Tibial artery (tissue), 4 donors: Measurements from ENCODE around the gene TTYH1.
A peak's percentile ranks its signal among the peaks of the same experiment; 100 is the strongest.
"Not testable (repeated sequence)": the region's sequence is repeated elsewhere in the genome, so short reads cannot be mapped to it uniquely, and the experiment has no call there.

ENCODE experiments used
- DNase-seq, 2 donors: peaks; one replicate each; pipeline ENCODE4 v3.0.0-alpha.2; 2019
- H3K27ac ChIP-seq, 2 donors: fragments of 200-600 bp; sonication (generic) in 1 of 2; 1 replicate in 1 of 2; 2 replicates in 1 of 2; pipeline ENCODE4 v1.5.1; 2018 to 2019; ENCODE audit warnings: mild to moderate bottlenecking in 1 of 2
- H3K27me3 ChIP-seq, 2 donors: fragments of 200-600 bp; sonication (generic) in 1 of 2; one replicate each; pipeline versions ENCODE4 v1.5.1 to v1.6.0; 2016 to 2019
- H3K36me3 ChIP-seq, 3 donors: fragments of 200-600 bp; sonication (generic) in 2 of 3; one replicate each; pipeline ENCODE4 v1.5.1; 2016 to 2019; ENCODE audit warnings: mild to moderate bottlenecking in 2 of 3
- H3K4me1 ChIP-seq, 4 donors: fragments of 200-600 bp; sonication (generic) in 2 of 4; 1 replicate in 3 of 4; 2 replicates in 1 of 4; pipeline ENCODE4 v1.5.1; 2016 to 2019
- H3K4me3 ChIP-seq, 2 donors: fragments of 200-600 bp; sonication (generic) in 1 of 2; 1 replicate in 1 of 2; 2 replicates in 1 of 2; pipeline ENCODE4 v1.5.1; 2018 to 2019; ENCODE audit warnings: mild to moderate bottlenecking in 2 of 2
- H3K9me3 ChIP-seq, 3 donors: fragments of 200-600 bp; sonication (generic) in 1 of 3; one replicate each; pipeline ENCODE4 v1.5.1; 2016 to 2019
- intact Hi-C: fragments of 100-400 bp; cut with DNase I; formaldehyde crosslinking; loops from one replicate; pipeline ENCODE4 v1.15.0; 2023; ENCODE audit warnings: low total_unique reads
- TF ChIP-seq, protein P1 (sequence below), 2 experiments: fragments of 200-600 bp in 1 of 2; fragments of 450-650 bp in 1 of 2; IDR thresholded peaks; one replicate each; pipeline ENCODE4 v1.5.1; 2017 to 2019; ENCODE audit warnings: antibody characterized with exemption in 2 of 2, mild to moderate bottlenecking in 1 of 2, moderate library complexity in 1 of 2

The TTYH1 gene

DNA sequence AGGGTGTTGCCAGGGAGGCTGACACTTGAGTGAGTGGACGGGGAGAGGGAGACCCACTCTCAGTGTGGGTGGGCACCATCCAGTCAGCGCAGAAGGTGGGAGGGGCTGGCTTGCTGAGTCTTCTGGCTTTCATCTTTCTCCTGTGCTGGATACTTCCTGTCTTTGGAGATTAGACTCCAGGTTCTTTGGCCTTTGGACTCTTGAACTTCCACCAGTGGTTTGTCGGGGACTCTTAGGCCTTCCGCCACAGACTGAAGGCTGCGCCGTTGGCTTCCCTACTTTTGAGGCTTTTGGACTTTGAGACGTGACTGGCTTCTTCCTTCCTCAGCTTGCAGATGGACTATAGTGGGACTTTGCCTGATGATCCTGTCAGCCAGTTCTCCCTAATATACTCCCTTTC is 29.5 kb downstream of the TTYH1 start:
- intact Hi-C loops: no loop called here

DNA sequence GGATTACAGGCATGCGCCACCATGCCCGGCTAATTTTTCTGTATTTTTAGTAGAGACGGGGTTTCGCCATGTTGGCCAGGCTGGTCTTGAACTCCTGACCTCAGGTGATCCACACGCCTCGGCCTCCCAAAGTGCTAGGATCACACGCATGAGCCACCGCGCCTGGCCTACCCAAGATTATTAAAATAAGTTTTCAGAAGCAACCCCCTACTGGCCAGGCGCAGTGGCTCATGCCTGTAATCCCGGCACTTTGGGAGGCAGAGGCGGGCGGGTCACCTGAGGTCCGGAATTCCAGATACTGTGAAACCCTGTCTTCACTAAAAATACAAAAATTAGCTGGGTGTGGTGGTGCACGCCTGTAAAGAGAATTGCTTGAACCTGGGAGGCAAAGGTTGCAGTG is 31.1 kb downstream of the TTYH1 start:
- H3K27me3 ChIP-seq, H3K27ac ChIP-seq, H3K9me3 ChIP-seq, H3K4me3 ChIP-seq, DNase-seq, intact Hi-C loops: not testable (repeated sequence)
- Histone ChIP-seq H3K4me1 (peaks cover 0 to 30% (median 24%) of the 10 kb centered on the region in 4 donors), H3K36me3 (peaks cover 14 to 25% (median 19%) of the 10 kb centered on the region in 3 donors)

More for the DNA sequence above, 29.5 kb downstream of the TTYH1 start:
- H3K9me3 ChIP-seq: no peaks in the 10 kb centered on the region
- peaks cover 6 to 19% (median 15%) of the 10 kb centered on the region in 3 donors for H3K36me3 ChIP-seq
- H3K4me1 ChIP-seq: peaks cover 0 to 13% (median 8%) of the 10 kb centered on the region in 4 donors
- no peak overlapping the region for H3K27ac ChIP-seq
- DNase-seq: no peak
- no peaks in the 10 kb centered on the region for H3K27me3 ChIP-seq
- TF ChIP-seq, protein P1, sequence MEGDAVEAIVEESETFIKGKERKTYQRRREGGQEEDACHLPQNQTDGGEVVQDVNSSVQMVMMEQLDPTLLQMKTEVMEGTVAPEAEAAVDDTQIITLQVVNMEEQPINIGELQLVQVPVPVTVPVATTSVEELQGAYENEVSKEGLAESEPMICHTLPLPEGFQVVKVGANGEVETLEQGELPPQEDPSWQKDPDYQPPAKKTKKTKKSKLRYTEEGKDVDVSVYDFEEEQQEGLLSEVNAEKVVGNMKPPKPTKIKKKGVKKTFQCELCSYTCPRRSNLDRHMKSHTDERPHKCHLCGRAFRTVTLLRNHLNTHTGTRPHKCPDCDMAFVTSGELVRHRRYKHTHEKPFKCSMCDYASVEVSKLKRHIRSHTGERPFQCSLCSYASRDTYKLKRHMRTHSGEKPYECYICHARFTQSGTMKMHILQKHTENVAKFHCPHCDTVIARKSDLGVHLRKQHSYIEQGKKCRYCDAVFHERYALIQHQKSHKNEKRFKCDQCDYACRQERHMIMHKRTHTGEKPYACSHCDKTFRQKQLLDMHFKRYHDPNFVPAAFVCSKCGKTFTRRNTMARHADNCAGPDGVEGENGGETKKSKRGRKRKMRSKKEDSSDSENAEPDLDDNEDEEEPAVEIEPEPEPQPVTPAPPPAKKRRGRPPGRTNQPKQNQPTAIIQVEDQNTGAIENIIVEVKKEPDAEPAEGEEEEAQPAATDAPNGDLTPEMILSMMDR (IDR thresholded peaks at IDR 0.05): no peak
- H3K4me3 ChIP-seq: no peak overlapping the region

GRCh38 chr19:54448040-54448773 is 32.9 kb downstream of the TTYH1 start:
- Histone ChIP-seq H3K27ac (peak overlapping the region; percentile 96 to 98), H3K36me3 (peaks cover 32 to 43% (median 32%) of the 10 kb centered on the region in 3 donors), H3K4me1 (peaks cover 0 to 43% (median 34%) of the 10 kb centered on the region in 4 donors), H3K27me3 (no peaks in the 10 kb centered on the region), H3K9me3 (no peaks in the 10 kb centered on the region), H3K4me3 (peak overlapping the region; percentile 88 to 89)
- TF ChIP-seq, protein P1 (IDR thresholded peaks at IDR 0.05): no peak
- peak in 1 of 2 donors; percentile 61 for DNase-seq
- intact Hi-C loops: no loop called here

- Histone ChIP-seq H3K4me3 (peak within 1 kb of the TSS; percentile 88 to 89), H3K27ac (peak within 1 kb of the TSS; percentile 96 to 98), H3K9me3 (no peaks in the 10 kb centered on the region), H3K4me1 (peaks cover 0 to 43% (median 34%) of the 10 kb centered on the region in 4 donors), H3K27me3 (no peaks in the 10 kb centered on the region), H3K36me3 (peaks cover 40 to 52% (median 41%) of the 10 kb centered on the region in 3 donors)
- peak; percentile 97 to 99 for DNase-seq
- TF ChIP-seq, protein P1 (IDR thresholded peaks at IDR 0.05): no peak
- intact Hi-C loops: no loop called here
Measured at GRCh38 chr19:54448774-54449700, 33.8 kb downstream of the TTYH1 start, which contains the start of gene LENG8. Gene LENG8 (plus strand): TSS chr19:54449199. CDS start chr19:54451345, 2,146 bp downstream.

- no peaks in the 10 kb centered on the region for H3K9me3 ChIP-seq
- intact Hi-C loops: no loop called here
- no peak for DNase-seq
- TF ChIP-seq, protein P1 (IDR thresholded peaks at IDR 0.05): no peak
- no peaks in the 10 kb centered on the region for H3K27me3 ChIP-seq
- peak overlapping the region; percentile 96 to 98 for H3K27ac ChIP-seq
- peak overlapping the region; percentile 88 to 89 for H3K4me3 ChIP-seq
- peaks cover 43 to 53% (median 47%) of the 10 kb centered on the region in 3 donors for H3K36me3 ChIP-seq
- H3K4me1 ChIP-seq: peaks cover 0 to 43% (median 34%) of the 10 kb centered on the region in 4 donors
Measured at GRCh38 chr19:54449701-54450069, 34.4 kb downstream of the TTYH1 start.
